Choroid plexus epithelial cell (primary cell): Measurements from ENCODE around the gene SYMPK.
A peak's percentile ranks its signal among the peaks of the same experiment; 100 is the strongest.

ENCODE experiments used
- DNase-seq: peaks from one replicate; pipeline ENCODE4 v3.0.0-alpha.2; 2010; ENCODE audit warnings: low read depth
- H3K4me3 ChIP-seq: 2 replicates; pipeline ENCODE4 v1.5.1; 2011; ENCODE audit warnings: low read depth, mild to moderate bottlenecking, control low read depth, low read length, moderate library complexity
- TF ChIP-seq, protein P1 (sequence below): conservative IDR thresholded peaks from 2 replicates; pipeline ENCODE4 v1.5.1; 2011; ENCODE audit warnings: low read depth, mild to moderate bottlenecking, control low read depth, inconsistent platforms, low read length, moderate library complexity

SYMPK gene

DNA sequence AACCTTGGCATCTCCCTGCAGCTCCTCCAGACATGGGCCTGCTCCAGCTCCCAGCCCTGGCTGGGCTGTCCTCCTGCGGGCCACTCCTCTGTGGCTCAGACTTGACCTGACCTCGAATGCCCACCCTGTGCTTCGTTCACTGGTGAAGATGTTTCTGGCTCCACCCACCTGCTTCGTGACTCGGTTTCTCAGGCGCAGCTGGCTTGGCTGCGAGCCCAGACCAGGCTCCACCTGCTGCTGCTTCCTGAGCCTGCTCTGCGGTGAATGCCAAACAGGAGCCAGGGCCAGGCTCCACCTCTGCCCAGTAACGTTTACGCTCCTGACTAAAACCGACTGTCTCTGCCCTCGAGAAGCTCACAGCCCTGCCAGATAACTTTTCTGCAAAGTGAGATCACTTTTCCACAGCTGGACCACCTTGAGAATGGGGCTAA lies 38.9 kb downstream of the SYMPK start:
- TF ChIP-seq, protein P1, sequence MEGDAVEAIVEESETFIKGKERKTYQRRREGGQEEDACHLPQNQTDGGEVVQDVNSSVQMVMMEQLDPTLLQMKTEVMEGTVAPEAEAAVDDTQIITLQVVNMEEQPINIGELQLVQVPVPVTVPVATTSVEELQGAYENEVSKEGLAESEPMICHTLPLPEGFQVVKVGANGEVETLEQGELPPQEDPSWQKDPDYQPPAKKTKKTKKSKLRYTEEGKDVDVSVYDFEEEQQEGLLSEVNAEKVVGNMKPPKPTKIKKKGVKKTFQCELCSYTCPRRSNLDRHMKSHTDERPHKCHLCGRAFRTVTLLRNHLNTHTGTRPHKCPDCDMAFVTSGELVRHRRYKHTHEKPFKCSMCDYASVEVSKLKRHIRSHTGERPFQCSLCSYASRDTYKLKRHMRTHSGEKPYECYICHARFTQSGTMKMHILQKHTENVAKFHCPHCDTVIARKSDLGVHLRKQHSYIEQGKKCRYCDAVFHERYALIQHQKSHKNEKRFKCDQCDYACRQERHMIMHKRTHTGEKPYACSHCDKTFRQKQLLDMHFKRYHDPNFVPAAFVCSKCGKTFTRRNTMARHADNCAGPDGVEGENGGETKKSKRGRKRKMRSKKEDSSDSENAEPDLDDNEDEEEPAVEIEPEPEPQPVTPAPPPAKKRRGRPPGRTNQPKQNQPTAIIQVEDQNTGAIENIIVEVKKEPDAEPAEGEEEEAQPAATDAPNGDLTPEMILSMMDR: no peak
- no peak overlapping the region for H3K4me3 ChIP-seq
- DNase-seq: no peak

DNA sequence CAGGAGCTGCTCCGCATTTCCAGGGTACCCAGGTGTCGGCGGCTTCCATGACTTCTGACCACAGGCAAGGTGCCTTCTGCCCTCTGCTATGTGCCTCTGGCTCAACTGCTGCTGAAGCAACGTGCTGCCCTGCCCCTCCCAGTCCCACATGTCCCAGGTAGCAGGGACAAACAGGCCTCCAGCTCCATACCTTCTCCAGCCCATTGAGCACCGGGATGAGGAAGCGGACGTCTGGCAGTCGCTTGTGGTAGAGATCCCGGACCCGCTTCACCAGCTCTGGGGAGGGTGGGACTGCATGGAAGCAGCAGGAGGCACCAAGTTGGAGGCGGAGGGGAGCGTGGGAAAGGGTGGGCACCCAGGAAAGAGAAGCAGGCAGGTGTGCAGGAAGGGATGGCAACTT lies 39.8 kb downstream of the SYMPK start:
- TF ChIP-seq, protein P1: no peak
- no peak overlapping the region for H3K4me3 ChIP-seq
- DNase-seq: no peak

DNA sequence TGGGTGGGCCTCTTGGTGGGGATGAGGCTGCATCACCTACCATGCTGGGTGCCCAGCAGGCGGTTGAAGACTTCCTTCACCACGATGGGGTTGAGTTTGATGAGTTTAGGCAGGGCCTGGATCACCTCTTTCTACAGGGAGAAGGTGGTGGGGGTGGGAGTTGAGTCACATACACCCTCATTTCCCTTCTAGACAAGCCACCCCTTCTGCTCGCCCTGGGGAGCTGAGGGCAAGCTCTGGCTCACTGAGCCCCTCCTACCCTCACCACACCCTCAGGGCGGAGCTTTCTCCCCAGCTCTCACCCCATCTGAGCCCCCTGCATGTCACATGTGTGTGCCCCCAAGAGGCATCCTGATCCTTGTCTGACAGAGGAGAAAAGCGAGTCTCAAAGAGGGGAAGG lies 40.2 kb downstream of the SYMPK start:
- no peak for DNase-seq
- TF ChIP-seq, protein P1: no peak
- no peak overlapping the region for H3K4me3 ChIP-seq

DNA sequence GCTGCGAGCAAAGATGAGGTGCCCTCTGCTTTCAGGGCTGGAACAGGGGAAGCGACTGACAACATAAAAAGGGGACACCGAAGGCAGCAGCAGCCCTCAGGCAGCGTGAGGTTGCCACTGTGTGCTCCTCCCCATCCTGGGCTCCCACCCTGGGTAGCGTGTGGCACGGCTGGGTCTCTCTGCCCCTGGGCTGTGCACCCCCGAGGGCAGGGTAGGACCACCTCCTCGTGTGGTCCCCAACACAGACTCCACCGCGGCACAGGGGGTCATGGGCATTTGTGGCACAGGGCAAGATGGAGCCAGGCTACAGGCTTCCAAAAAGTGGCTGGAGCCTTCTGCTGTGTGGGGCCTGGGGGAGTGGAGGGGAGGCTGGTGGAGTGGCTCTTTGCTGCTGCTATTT lies 41.4 kb downstream of the SYMPK start:
- no peak for DNase-seq
- TF ChIP-seq, protein P1: no peak
- no peak overlapping the region for H3K4me3 ChIP-seq

DNA sequence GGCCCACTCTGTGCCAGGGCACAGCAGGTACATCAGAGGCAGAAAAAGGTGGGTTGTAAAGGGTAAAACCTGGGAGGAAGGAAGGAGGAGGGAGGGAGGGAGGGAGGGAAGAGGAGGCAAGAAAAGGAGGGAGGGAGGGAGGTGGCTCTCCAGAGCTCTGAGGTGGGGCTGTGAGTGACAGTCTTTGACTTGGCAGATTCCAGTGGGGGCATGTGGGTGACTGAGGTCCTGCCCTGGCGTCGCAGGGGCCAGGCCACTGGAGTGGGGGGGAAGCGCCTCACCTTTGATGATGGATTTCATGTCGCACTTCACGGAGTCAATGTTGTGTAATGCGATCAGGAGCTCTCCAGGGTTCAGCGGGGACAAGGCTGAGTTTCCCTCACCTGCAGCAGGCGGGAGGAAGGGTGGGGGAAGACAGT lies 41.8 kb downstream of the SYMPK start:
- H3K4me3 ChIP-seq: no peak overlapping the region
- TF ChIP-seq, protein P1: no peak
- no peak for DNase-seq

DNA sequence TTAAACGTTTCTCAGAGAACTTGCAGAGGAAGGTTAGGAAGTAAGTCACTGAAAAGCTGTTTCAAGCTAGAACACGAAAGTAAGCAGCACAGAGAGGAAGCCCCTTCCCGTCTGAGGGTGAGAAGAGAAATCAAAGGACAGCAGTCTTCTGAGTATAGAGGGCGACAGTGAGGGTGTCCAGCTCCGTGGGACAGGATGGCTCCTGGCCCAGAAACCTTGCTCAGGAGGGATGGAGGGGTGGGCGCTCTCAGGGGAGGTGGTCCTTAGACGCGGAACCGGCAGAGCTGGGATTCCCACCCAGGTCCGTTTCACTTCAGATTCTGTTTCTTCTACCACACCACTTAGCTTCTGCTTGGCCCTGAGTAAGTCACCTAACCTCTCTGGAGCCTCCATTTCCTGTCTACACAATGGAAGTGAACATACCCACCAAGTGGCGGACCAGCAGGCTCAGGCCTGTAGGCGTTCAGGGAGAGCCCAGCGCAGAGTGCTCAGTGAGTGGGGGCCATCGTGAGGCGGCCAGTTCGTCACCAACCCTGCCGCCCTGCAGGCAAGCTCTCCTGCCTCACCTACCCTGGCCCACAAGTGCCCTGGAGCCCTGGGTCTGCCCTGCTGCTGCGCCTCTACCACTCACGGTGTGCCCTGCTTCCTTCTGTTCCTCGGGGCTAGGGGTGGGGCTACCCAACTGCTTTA lies 42.4 kb downstream of the SYMPK start:
- no peak overlapping the region for H3K4me3 ChIP-seq
- TF ChIP-seq, protein P1: peak; percentile 14

DNA sequence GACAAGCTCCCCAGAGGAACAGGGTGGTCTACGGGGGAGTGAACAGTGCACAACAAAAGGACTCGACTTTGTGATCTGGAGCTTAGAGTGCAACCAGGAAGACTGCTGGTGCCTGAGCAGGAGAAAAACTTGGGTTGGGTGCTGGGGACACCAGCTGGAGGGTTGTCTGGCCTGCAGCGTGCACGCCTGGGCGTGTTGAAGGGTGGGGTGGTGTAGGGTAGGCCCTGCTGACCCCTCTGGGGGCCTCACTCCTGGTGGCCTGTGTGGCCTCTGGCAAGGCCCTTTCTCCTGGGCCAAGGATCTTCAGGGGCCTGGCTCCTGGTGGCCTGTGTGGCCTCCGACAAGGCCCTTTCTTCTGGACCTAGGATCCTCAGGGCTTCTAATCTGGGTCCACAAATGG lies 43.2 kb downstream of the SYMPK start:
- no peak for DNase-seq
- TF ChIP-seq, protein P1: no peak
- H3K4me3 ChIP-seq: no peak overlapping the region

More for the DNA sequence above, 42.4 kb downstream of the SYMPK start:
- DNase-seq: no peak
